Choroid plexus epithelial cell (primary cell): ENCODE data around the gene RBM18.

Experiments used
- DNase-seq: peaks from one replicate; pipeline ENCODE4 v3.0.0-alpha.2; 2010; ENCODE audit warnings: low read depth
- H3K4me3 ChIP-seq: 2 replicates; pipeline ENCODE4 v1.5.1; 2011; ENCODE audit warnings: low read depth, mild to moderate bottlenecking, control low read depth, low read length, moderate library complexity
- CTCF ChIP-seq: conservative IDR thresholded peaks from 2 replicates; pipeline ENCODE4 v1.5.1; 2011; ENCODE audit warnings: low read depth, mild to moderate bottlenecking, control low read depth, inconsistent platforms, low read length, moderate library complexity

Gene RBM18

GRCh38 chr9:122264360-122265148 is at the start of gene RBM18, which contains the start of gene MRRF:
TSS of gene RBM18 (minus strand) at chr9:122264840. CDS start at chr9:122261492, 3,348 bp downstream.
TSS of gene MRRF (plus strand) at chr9:122264882. CDS start at chr9:122270892, 6,010 bp downstream.
- TF ChIP-seq CTCF = no peak
- H3K4me3 ChIP-seq = peak within 1 kb of the TSS; percentile 96
- peak; percentile 91 for DNase-seq

DNA sequence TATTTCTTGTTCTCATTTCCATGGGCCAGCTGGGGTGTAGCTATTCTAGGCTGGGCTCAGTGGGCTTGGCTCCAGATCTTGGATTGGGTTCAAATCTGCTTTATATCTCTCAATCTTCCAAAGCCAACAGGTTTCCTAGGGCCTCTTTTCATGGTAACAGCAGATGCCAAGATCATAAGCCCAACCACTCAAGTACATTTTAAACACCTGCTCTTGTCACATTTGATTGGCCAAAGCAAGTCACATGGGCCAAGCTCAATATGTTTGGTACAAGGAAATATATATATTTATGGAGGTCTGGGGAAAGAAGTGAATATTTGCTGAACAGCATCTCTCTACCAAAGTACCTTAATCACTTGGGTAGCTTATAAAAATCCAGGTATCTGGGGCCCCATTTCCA is 49.5 kb upstream of the RBM18 start:
- no peak overlapping the region for H3K4me3 ChIP-seq
- TF ChIP-seq CTCF = no peak
- no peak for DNase-seq

GRCh38 chr9:122309861-122310260 is 45.2 kb upstream of the RBM18 start:
- DNase-seq = no peak
- H3K4me3 ChIP-seq = no peak overlapping the region
- TF ChIP-seq CTCF = no peak

- TF ChIP-seq CTCF = no peak
- DNase-seq = no peak
- H3K4me3 ChIP-seq = no peak overlapping the region
These were observed 43.3 kb upstream of the RBM18 start for GRCh38 chr9:122307925-122308324.

DNA sequence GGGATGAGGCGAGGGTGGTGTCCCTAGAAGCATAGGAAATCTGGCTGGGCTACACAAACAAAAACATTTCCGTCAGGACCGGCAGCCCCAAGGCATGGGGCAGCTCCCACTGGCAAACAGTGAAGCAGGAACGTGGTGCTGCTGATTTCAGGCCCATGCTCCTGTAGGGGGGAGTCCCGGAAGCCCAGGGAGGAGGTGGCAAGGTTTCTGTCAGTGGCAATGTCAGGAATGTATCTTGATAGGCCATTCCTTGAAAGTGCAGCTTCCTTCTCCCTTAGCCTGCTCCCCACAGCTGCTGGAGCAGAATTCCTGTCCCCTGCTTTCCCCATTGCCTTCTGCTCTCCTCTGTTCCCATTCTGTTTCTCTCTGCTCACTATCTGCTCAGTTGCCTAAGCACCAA is 42.4 kb upstream of the RBM18 start:
- TF ChIP-seq CTCF = no peak
- DNase-seq = no peak

GRCh38 chr9:122302237-122303093 is 37.8 kb upstream of the RBM18 start:
- no peak for DNase-seq
- TF ChIP-seq CTCF = no peak
- no peak overlapping the region for H3K4me3 ChIP-seq

More for the DNA sequence above, 42.4 kb upstream of the RBM18 start:
- H3K4me3 ChIP-seq = no peak overlapping the region
